GM18505 (cell line): ENCODE measurements around the gene ATG101.

Source experiments
- ATAC-seq: cut with Tn5 transposase; IDR thresholded peaks from one replicate; pipeline ENCODE4 v1.9.1; 2021; ENCODE audit not compliant: unreplicated experiment
- POLR2A ChIP-seq: IDR thresholded peaks from 4 replicates; pipeline ENCODE4 v1.6.1; 2011; ENCODE audit warnings: borderline replicate concordance; ENCODE audit not compliant: insufficient read depth, insufficient read length; ENCODE audit errors: extremely low read depth

Gene ATG101

DNA sequence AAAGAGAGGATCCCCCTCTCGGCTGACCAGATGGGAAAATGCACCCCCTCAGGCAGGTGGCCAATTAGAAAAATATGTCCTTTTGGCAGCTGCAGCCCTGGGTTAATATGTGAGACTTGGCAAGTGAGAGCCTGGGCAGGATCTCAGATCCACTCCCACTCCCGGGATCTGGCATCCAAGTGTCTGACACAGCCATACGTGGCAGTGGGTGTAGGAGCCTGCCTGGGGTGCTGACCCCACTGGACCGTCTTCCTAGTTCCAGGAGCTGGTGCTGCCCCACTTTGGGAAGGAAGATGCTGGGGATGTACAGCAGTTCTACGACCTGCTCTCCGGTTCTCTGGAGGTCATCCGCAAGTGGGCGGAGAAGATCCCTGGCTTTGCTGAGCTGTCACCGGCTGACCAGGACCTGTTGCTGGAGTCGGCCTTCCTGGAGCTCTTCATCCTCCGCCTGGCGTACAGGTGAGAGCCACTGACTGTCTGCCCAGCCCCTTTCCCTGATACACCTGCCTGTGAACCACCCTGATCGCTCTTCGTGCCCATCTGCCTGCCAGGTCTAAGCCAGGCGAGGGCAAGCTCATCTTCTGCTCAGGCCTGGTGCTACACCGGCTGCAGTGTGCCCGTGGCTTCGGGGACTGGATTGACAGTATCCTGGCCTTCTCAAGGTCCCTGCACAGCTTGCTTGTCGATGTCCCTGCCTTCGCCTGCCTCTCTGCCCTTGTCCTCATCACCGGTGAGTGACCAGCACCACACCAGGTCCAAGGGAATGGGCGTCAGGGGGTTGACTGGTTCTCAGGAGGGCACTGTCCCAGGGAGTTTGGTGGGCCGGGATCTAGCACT, 12.8 kb upstream of the ATG101 start:
- TF ChIP-seq POLR2A = no peak
- ATAC-seq = no peak

- TF ChIP-seq POLR2A = no peak
- no peak for ATAC-seq
Measured at GRCh38 chr12:52057638-52058576, 11.9 kb upstream of the ATG101 start.

GRCh38 chr12:52058631-52059361, 11.0 kb upstream of the ATG101 start:
- no peak for TF ChIP-seq POLR2A
- ATAC-seq = no peak

- no peak for TF ChIP-seq POLR2A
- ATAC-seq = no peak
Measured at GRCh38 chr12:52059582-52060497, 9.9 kb upstream of the ATG101 start.

- no peak for ATAC-seq
Measured at GRCh38 chr12:52060498-52061177, 9.1 kb upstream of the ATG101 start.

GRCh38 chr12:52061470-52062166, 8.2 kb upstream of the ATG101 start:
- ATAC-seq = no peak
- no peak for TF ChIP-seq POLR2A

More at GRCh38 chr12:52060498-52061177, 9.1 kb upstream of the ATG101 start:
- no peak for TF ChIP-seq POLR2A

DNA sequence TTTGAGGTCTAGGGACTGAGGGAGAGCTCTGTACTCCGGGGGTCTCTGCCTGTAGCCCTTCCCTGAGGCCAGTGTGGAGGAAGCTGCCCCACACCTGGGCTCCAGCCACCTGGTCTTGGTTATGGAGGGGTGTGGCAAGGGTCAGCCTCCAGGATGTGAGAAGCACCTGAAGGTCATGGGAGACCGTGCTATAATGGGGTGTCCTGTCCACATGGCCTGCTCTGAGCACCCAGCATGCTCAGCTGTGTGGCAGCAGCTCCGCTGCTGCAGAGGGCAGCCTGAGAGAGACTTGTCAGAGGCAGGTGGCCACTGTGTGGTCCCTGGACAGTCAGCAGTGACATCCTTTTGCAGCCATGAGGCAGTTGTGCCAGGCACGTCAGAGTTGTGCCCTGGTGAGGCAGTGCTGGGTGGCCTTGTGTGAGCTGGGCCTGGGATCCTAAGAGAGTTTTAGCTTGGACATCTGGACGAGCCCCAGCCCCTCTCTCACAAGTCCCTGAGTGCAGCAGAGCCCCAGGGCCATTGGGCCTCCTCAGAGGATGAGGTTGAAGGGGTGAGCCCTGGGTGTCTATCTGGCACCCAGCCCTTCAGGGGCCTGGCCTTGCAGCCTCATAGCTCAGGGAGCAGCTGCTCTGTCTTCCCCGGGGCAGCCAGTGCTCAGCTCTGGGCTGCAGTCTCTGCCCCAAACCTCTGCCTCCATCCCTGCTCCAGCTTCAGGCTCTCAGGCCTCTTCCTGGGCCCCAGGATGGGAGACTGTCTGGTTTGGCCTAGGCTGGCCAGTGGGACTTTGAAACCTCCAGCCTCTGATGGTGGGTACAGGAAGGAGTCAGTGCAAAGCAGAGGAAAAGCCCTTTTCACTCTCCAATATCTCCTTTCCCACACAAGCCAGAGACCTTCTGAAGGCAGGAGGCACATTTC, 7.4 kb upstream of the ATG101 start:
- TF ChIP-seq POLR2A = no peak
- no peak for ATAC-seq

GRCh38 chr12:52063082-52063924, 6.5 kb upstream of the ATG101 start:
- no peak for TF ChIP-seq POLR2A
- no peak for ATAC-seq

GRCh38 chr12:52063981-52064649, 5.7 kb upstream of the ATG101 start:
- no peak for TF ChIP-seq POLR2A
- ATAC-seq = no peak
